Stimulated activated CD8-positive, alpha-beta memory T cell treated with anti-CD3 and anti-CD28 coated beads, Interleukin-7, amount 100 ng/mL, for 24 hours (primary cell): Measurements from ENCODE around the gene BPIFB4.
"Not testable (repeated sequence)": the region's sequence is repeated elsewhere in the genome, so short reads cannot be mapped to it uniquely, and the experiment has no call there.

Experiments used
- DNase-seq: peaks from one replicate; pipeline ENCODE4 v3.0.0-alpha.2; 2020; ENCODE audit warnings: low read depth

The BPIFB4 gene

GRCh38 chr20:33120934-33121333 lies 41.5 kb downstream of the BPIFB4 start:
- no peak for DNase-seq

GRCh38 chr20:33122297-33122696 lies 42.9 kb downstream of the BPIFB4 start:
- not testable (repeated sequence) for DNase-seq

GRCh38 chr20:33124261-33124660 lies 44.8 kb downstream of the BPIFB4 start:
- DNase-seq = no peak

GRCh38 chr20:33124994-33125393 lies 45.6 kb downstream of the BPIFB4 start:
- DNase-seq = no peak

GRCh38 chr20:33125983-33126382 lies 46.5 kb downstream of the BPIFB4 start:
- no peak for DNase-seq

GRCh38 chr20:33127422-33128097 lies 48.1 kb downstream of the BPIFB4 start:
- no peak for DNase-seq

GRCh38 chr20:33130568-33131061 lies 51.2 kb downstream of the BPIFB4 start:
- DNase-seq = no peak

- no peak for DNase-seq
Observed at GRCh38 chr20:33131949-33132473, 52.6 kb downstream of the BPIFB4 start.

GRCh38 chr20:33132513-33133372 lies 53.3 kb downstream of the BPIFB4 start:
- DNase-seq = no peak

- no peak for DNase-seq
Observed at GRCh38 chr20:33133373-33133941, 54.0 kb downstream of the BPIFB4 start.

- DNase-seq = no peak
Observed at GRCh38 chr20:33137195-33137594, 57.8 kb downstream of the BPIFB4 start.

- DNase-seq = no peak
Observed at GRCh38 chr20:33139467-33139866, 60.0 kb downstream of the BPIFB4 start.

- DNase-seq = no peak
Observed at GRCh38 chr20:33145521-33145920, 66.1 kb downstream of the BPIFB4 start.

- DNase-seq = no peak
Observed at GRCh38 chr20:33147299-33147698, 67.9 kb downstream of the BPIFB4 start.

GRCh38 chr20:33148040-33148439 lies 68.6 kb downstream of the BPIFB4 start:
- DNase-seq = no peak

GRCh38 chr20:33154252-33154651 lies 74.8 kb downstream of the BPIFB4 start:
- DNase-seq = no peak

GRCh38 chr20:33158637-33159385 lies 79.4 kb downstream of the BPIFB4 start:
- DNase-seq = no peak

- no peak for DNase-seq
Observed at GRCh38 chr20:33159713-33160112, 80.3 kb downstream of the BPIFB4 start.

- DNase-seq = no peak
Observed at GRCh38 chr20:33160681-33161080, 81.2 kb downstream of the BPIFB4 start.
